Middle frontal gyrus (tissue), 1 donor: ENCODE results near the gene SCFD2.
"Not testable (repeated sequence)": the region's sequence is repeated elsewhere in the genome, so short reads cannot be mapped to it uniquely, and the experiment has no call there.

Experiments
- DNase-seq: peaks from one replicate; pipeline ENCODE4 v3.0.0-alpha.2; 2015; ENCODE audit warnings: low spot score; ENCODE audit errors: extremely low spot score

SCFD2 gene

DNA sequence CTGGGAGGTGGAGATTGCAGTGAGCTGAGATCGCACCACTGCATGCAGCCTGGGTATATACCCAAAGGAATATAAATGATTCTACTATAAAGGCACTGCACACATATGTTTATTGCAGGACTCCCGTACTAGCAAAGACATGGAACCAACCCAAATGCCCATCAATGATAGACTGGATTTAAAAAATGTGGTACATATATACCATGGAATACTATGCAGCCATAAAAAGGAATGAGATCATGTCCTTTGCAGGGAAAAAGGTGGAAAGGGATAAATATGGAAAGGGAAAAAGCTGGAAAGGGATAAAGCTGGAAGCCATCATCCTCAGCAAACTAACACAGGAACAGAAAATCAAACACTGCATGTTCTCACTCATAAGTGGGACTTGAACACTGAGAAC is 308.8 kb downstream of the SCFD2 start:
- not testable (repeated sequence) for DNase-seq

DNA sequence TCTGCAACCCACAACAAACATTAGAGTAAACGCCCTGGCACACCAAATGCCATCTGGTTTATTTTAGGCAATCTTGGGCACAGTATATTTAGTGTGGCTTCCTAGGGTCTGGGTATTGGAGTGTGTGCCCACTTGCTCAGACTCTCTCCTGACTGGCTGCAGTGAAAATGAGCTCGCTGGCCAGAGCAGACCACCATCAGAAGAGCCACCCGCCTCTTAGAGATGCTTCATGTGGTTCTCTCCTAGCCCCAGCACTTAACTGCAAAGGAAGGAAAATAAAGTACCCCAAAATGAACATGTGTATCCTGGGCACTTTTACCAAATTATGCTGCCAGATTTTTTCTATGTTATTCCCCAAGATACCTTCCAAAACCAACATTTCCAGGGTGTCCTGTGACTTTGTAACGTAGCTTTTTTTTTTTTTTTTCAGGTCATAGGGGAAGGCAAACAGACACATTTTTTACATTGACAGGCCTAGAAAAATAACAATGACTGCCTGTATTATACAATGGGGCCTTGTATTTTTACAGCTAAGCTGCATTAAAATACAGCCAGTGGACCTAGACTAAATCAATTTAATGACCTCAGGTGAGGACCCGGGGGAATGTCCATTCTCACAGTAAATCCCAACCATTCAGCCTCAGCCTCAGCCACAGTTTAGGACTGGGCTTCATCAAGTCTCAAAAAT is 310.0 kb downstream of the SCFD2 start:
- no peak for DNase-seq

DNA sequence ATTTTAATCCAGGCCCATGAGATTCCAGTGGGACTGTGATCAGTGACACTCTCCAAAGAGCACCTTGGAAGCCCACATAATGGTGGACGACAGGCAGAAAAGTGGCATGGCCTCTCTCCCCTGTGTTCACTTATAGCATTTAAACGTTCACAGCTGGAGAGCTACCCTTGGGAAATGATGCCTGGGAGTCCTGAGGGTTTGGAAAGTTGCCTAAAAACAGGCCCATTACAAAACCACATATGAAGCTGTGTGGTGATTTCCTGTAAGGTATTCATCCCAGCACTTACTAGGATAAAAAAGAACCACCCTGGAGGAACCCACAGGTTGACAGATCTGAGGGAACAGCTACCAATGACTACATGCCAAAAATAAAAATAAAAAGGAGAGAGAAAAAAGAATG is 310.6 kb downstream of the SCFD2 start:
- DNase-seq: no peak

DNA sequence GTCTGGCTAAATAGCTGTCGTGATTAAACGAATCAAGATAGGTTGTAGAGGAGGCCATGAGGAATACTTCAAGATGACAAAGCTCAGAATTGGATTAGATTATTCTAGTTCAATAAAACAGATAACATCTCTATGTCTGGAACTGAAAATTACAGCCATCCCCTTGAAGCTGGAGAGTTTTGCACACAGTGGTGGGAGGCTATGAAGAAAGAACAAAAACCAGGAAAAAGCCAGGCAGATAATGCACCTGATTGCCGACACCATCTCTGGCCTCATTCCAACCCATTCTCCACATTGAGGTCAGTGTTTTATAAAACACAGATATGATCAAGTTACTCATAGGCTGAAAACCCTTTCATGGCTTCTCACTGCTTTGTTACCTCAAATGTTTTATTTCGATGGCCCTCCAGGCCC is 315.5 kb downstream of the SCFD2 start:
- no peak for DNase-seq

DNA sequence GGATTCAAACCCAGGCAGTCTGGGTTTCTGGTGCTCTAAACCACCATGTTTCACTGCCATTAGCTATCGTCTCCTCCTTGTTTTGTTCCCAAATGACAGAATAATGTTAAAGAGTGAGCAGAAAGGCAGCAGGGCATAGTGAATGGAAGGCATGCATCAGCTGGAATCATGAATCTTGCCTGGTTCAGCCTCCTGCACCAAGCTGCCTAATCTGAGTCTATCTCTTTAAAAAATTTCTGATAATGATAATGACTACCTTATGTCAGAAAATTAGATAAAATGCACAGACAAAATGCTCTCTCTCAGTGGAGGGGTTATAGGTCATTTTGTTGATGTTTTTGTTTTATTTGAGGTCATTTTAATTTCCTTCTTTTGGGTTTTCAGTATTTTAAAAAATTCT is 316.3 kb downstream of the SCFD2 start:
- DNase-seq: no peak

DNA sequence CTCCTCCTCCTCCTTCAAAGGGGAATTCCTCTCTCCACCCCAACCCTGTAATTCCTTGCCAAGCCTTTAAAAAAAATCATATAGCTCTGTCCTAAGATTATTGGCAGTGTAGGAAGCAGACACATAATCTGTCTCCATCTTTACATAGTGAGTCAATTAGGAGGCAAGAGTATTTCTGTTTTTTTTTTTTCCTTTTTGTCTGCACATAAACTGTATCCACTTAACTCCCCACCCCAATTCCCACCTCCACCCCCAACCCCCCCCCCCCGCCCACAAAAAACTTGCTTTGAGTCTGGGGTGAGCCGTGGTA is 321.3 kb downstream of the SCFD2 start:
- DNase-seq: no peak

DNA sequence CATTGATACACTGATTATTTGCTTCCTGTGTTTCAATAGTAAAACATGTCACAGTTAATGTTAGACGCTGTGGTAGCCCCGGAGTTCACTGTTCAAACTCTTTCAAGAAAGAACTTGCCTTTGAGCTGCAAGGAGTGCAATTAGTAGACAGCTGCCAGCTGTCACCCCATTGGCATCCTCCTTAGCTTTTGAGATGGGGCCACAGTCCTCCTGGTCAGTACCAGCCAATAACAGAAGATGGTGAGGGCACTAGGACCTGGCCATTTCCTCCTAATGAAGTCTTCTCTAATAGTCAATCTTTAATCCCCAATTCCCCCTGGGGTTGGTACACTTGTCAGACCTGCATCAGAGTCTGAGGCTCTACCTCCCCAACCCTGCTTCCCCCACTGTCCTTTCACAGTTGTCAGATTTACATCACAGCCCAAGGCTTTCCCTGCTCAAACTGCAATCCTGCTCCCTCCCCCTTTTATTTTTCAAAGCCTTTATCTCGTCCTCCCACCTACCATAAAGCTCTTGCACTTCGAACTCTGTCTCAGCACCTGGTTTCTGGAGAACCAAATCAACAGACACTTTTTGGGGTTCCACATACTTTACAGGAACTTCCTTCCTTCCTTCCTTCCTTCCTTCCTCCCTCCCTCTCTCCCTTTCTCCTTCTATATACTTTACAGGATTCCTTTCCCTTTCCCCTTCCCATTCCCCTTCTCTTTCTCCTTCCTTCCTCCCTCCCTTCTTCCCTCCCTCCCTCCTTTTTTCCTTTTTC is 321.8 kb downstream of the SCFD2 start:
- DNase-seq: no peak

DNA sequence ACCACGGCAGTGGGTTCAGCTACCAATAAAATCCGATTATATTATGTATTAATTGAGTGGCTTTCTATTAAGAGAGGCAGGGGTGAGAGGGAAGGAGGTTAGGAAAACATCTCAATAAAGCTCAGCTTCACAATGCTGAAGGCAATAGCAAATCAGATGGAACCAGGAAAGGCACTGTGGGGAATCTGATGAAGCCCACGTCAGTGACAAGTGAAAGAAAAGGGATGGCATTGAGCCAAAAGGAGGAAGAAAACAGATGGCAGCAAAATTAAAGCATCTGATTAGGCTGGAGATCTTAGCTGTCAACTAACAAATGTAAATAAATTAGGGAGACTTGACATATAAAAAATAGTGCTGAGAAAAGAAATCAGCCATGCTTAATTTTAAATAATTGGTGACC is 322.8 kb downstream of the SCFD2 start:
- DNase-seq: no peak

DNA sequence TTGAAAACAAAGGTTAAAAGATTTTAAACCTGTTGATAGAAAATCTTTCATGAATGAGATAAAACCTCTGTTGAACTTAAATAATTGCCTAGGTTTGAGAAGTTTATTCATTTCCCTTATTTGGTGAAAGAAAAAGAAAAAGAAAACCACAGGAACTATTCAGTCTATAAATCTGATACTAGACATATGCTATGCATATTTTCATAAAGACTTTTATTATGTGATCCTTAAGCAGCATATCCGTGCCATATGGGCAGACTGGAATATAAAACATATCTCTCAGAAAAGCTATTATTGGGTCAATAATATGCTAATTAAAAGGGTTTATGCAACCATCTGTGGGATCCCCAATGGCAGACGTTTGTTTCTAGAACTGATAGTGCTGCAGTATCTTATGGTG is 325.0 kb downstream of the SCFD2 start:
- DNase-seq: no peak

DNA sequence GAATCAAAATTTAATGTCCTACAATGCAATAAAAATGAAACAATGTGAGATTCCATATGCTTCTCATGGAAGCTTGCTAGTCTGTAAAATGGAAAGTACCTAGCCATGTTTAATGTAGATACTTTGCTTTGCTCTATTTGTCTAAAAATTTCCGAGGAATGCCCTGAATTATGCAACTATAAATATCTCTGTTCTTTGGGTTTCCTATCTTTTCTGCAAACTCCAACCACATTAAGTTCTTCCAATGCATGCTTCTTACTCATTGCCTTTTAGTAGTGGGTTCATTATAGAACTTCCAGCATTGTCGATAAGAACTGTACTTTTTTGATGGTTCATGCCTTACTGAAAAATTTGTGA is 325.4 kb downstream of the SCFD2 start:
- no peak for DNase-seq

DNA sequence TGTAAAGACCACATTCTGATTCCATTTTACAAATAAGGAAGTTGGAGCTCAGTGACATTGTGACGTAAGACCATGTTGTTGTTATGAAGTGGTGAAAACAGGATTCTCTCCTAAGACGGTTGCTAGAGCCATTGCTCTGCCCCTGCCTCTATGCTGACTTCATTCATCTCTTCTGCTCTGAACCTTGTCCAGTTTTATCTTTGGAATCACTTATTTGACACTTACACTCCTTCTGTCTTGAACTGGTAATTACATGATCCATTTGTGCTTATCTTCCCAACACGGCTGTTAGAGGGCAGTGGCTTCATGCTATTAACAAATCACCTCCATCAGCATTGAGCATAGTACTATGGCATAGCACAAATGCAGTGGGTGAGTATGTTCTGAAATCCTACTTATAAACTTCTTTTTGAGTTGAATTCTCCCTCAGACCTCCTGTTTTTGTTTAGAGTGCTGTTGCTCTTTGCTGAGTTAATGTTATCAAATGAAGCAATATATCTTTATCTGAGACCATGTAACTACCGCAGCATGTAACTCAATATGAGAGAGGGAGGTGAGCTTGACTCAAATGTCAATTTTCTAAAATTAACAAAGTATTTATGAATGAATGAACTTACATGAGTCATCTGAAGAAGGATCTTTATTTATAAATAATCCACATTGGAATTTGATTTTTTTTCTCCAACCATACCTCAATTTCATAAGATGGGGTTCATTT is 326.0 kb downstream of the SCFD2 start:
- no peak for DNase-seq

DNA sequence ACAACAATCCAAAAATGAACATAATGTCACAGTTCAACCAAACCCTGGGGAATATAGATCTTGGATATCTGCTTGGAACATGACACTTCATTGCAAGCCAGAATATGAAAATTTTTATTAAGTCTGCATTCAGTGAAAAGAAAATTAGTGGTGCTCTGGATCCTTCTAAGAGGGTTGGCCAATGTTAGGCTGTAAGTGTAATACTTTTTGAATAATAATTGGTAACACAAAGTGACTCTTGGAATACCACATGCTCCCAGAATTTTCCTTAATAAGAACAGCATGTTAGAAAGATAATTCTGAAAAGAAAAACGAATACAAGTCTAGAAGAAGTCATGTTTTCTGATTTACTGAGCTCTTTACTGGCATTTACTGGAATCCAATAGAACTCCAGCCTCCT is 328.0 kb downstream of the SCFD2 start:
- no peak for DNase-seq

DNA sequence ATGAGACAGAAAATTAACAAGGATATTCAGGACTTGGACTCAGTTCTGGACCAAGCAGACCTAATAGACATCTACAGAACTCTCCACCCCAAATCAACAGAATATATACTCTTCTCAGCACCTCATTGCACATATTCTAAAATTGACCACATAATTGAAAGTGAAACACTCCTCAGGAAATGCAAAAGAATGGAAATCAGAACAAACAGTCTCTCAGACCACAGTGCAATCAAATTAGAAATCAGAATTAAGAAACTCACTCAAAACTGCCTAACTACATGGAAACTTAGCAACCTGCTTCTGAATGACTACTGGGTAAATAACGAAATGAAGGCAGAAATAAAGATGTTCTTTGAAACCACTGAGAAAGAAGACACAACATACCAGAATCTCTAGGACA is 333.0 kb downstream of the SCFD2 start:
- DNase-seq: not testable (repeated sequence)

DNA sequence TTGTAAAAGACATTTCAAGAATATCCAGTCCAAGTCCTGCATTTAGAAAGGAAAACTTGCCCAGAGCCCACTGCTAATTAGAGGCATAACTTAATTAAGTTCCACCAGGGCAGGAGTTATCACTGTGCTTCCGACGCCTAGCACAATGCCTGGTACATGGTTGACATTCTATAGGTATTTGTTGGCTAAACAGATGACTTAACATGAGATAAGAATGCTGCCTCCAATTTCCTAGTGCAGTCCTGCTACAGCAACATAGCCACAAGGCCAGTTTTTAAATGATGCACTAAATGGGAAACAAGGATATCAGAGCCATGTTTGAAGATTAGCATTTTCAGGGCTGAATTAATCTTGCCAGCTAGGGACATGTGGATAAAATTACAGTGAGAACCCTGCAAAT is 339.6 kb downstream of the SCFD2 start:
- DNase-seq: no peak

DNA sequence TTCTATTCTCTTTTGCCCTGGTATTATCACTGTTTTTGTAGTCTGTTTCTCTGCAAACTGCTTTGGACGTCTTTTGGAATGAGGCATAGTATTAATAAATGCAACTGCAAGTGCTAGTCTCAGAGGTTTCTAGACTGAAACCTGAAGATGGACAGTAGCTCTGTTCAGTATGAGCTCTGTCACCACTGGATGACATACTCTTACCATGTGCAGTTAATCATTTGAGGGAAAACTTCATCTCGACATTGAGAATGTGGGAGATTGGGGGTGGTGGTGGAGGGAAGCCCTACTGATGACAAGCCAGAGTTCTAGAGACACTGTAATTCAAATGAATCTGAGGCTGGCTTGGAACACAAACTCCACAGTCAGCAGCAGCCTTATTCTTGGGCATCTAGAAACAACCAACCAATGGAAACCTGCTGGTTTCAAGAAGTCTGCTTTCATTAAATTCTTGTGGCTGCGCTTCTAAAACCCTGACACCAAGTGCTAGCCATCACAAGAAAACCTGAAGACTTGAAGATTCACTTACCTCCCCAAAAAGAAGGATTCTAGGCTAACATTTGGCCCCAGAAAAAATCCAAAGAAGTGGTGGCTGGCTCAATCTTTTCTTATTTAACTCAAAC is 342.1 kb downstream of the SCFD2 start:
- DNase-seq: no peak

DNA sequence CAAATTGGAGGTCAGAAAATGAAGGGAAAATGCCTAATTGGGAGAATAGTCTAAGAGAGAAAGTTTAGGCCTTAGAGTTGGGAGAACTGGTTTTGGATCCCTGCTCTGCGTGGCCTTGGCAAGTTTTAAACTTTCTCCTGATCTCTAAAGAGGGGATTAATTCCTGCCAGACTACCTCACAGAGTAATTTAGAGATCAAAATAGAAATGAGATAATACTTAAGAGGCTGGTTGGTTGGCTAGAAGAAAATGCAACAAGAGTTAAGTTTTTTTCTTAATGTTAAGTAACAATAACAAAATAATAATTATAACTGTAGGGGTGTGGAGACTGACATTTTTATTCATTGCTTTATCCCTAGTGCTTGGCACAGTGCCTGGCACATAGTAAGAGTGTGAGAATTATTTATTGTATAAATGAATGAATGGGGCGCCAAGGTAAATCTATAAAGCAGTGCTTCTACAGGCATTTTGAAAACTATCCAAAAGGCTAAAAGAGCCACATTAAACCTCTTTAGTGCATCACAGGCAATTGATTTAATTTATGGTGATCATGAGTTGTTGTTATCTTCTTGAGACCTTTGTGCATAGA is 343.3 kb downstream of the SCFD2 start:
- no peak for DNase-seq

DNA sequence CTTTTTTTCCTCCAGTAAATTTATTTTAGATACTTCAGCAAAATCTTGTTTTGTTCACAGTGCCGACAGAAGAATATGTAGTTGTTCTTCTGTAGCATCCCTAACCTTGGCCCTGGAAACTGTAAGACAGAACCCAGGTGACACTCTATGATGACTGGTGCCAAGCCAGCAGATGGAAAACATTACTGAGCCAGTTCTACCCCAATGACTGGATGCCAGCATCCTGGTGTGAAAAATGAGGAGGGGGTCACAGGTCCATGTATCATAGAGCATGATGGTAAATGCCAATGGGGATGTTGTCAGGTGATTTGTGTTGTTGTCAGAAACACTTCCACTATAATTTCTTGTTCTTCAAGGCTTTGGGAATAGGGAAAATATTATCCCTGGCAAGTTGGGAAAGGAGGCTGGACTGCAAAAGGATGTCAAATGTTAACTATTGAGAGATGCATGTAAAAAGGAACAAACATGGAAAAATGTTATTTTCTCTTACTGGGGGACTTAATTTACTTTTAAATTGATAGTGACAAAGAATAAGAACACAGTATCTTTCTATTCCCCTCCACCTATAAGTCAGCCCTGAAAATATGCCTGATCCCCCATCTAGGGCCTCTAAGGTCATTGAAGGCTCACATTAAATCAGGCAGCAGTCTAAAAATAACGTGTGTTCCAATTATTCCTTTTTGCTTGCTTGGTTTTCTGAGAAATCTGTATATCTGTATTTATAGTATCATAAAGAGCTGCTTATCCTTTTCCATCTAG is 343.9 kb downstream of the SCFD2 start:
- no peak for DNase-seq

DNA sequence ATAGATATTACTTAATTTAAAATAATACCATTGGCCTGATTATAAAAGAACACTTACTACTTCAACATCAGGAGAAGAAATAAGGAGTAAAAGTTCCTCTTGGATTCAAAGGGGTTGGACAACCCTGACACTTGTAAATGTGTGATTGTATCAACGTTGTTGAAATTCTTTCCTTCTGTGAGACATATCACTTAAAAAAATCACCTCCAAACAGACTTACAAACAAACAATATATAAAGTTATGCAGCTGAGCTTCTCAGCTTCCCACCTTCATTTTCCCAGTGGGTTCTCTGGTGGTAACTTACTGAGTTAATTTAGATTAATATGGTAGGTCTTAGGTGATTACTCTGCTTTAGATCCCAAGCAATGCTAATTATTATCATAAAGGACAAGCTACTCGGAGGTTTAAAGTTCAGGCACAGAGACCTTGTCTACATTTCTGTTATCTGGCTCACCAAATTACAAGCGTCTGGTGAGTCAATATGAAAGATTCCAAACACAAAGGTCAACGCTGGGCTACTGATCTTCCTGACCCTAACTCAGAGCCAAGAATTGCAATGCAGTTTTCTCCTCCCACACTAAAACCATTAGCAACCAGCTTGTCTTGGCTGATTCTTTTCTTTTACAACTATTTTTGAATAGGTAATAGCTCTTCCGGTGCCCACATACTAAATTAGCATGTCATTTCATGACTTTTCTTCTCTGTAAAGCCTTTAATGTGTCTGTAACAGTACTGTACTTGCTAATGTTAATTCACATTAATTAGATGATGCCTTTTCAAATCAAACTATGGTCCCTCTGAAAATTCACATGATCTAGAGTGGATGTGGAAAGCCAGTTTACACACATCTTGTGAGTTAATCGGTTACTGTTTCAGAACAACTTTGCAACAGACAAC is 346.1 kb downstream of the SCFD2 start:
- DNase-seq: no peak

DNA sequence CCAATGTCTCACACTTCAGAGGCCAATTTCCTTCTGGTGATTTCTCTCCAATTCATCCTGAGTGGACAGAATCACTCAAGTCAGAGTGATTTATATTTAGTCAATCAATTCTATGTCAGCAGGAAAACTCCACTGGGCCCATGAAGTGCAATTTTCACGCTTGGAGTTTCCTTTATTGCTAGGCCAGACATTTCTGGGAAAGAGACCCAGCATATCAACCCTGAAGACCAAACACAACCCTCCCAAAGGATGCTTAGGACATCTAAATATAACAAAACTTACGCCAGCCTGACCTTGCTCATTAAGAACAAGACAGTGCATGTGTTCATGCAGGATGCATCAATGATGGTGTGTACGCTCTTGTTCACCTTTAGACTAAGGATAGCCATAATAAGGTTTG is 347.4 kb downstream of the SCFD2 start:
- DNase-seq: no peak
